IMR-90 (cell line): ENCODE measurements around the gene CLEC7A. TPM values are rescaled to one million over a fixed set of nuclear protein-coding genes. Genes with fewer than 3 reads are reported as not detected.

Source experiments
- ATAC-seq: fragments of 200-7000 bp; cut with Tn5 transposase; 2 replicates; pipeline ENCODE4 v1.9.1; 2020; ENCODE audit warnings: low read depth, mild to moderate bottlenecking, moderate library complexity
- BruUV-seq: library from RNA; stranded (reverse); fragments of 400-500 nt; replicated peaks from 2 replicates; lab custom pipeline; 2021; lab: Mats Ljungman, UMichigan
- CTCF ChIA-PET: fragments of 300-600 bp; formaldehyde crosslinking; extraction: SDS; loops from one replicate; lab custom pipeline; 2021; ENCODE audit warnings: antibody characterized with exemption; lab: Yijun Ruan, JAX
- POLR2A ChIA-PET: fragments of 300-600 bp; sonication (Branson Sonifier 250); formaldehyde crosslinking; loops from one replicate; lab custom pipeline; 2022; ENCODE audit warnings: antibody characterized with exemption; ENCODE audit not compliant: unreplicated experiment; lab: Charles Lee
- DNase-seq: peaks from one replicate; pipeline ENCODE4 v3.0.0; 2013
- H2AFZ ChIP-seq: replicated peaks from 2 replicates; pipeline ENCODE3; 2013; ENCODE audit warnings: low read length, mild to moderate bottlenecking; ENCODE audit not compliant: poor library complexity
- H2AK5ac ChIP-seq: 2 replicates; pipeline ENCODE4 v1.6.1; 2013; ENCODE audit warnings: low read depth, low read length, inconsistent platforms
- H2AK9ac ChIP-seq: replicated peaks from 2 replicates; pipeline ENCODE3; 2013; ENCODE audit warnings: mild to moderate bottlenecking, low read depth, low read length, moderate library complexity; ENCODE audit not compliant: poor library complexity
- H2BK120ac ChIP-seq: 2 replicates; pipeline ENCODE4 v1.6.1; 2013; ENCODE audit warnings: low read depth, low read length, inconsistent platforms
- H2BK15ac ChIP-seq: 3 replicates; pipeline ENCODE4 v1.6.1; 2013; ENCODE audit warnings: low read depth, low read length, inconsistent platforms
- H2BK20ac ChIP-seq: 2 replicates; pipeline ENCODE4 v1.6.1; 2013; ENCODE audit warnings: low read depth, mild to moderate bottlenecking, inconsistent platforms, low read length, moderate library complexity
- H2BK5ac ChIP-seq: 2 replicates; pipeline ENCODE4 v1.6.1; 2013; ENCODE audit warnings: mild to moderate bottlenecking, low read depth, low read length, inconsistent platforms; ENCODE audit not compliant: poor library complexity, severe bottlenecking
- H3K14ac ChIP-seq: replicated peaks from 2 replicates; pipeline ENCODE4 v1.6.1; 2013; ENCODE audit warnings: low read depth, low read length, inconsistent platforms
- H3K18ac ChIP-seq: 2 replicates; pipeline ENCODE4 v1.6.1; 2013; ENCODE audit warnings: low read depth, low read length, control low read depth
- H3K23ac ChIP-seq: 2 replicates; pipeline ENCODE4 v1.6.1; 2013; ENCODE audit warnings: low read depth, low read length, inconsistent platforms
- H3K27ac ChIP-seq: 2 replicates; pipeline ENCODE4 v1.5.1; 2013; ENCODE audit warnings: mild to moderate bottlenecking, control low read depth, low read length; ENCODE audit not compliant: insufficient read depth
- H3K27me3 ChIP-seq: 2 replicates; pipeline ENCODE4 v1.6.1; 2013; ENCODE audit warnings: low read length; ENCODE audit not compliant: control insufficient read depth, insufficient read depth
- H3K36me3 ChIP-seq: 2 replicates; pipeline ENCODE4 v1.6.1; 2013; ENCODE audit warnings: low read length, mixed read lengths; ENCODE audit not compliant: control insufficient read depth, insufficient read depth
- H3K4ac ChIP-seq: 2 replicates; pipeline ENCODE4 v1.6.1; 2013; ENCODE audit warnings: low read depth, low read length, inconsistent platforms
- H3K4me1 ChIP-seq: 2 replicates; pipeline ENCODE4 v1.6.1; 2013; ENCODE audit warnings: low read length, mixed read lengths; ENCODE audit not compliant: control insufficient read depth, insufficient read depth
- H3K4me2 ChIP-seq: 2 replicates; pipeline ENCODE4 v1.6.1; 2013; ENCODE audit warnings: low read depth, mild to moderate bottlenecking, control low read depth, low read length, moderate library complexity
- H3K4me3 ChIP-seq: 2 replicates; pipeline ENCODE4 v1.5.1; 2013; ENCODE audit warnings: low read depth, mild to moderate bottlenecking, control low read depth, low read length, moderate library complexity; ENCODE audit not compliant: insufficient read depth
- H3K56ac ChIP-seq: 2 replicates; pipeline ENCODE4 v1.6.1; 2013; ENCODE audit warnings: low read length, inconsistent platforms; ENCODE audit not compliant: insufficient read depth; ENCODE audit errors: extremely low read depth
- H3K79me1 ChIP-seq, 2 experiments: 2 replicates each; pipeline ENCODE4 v1.6.1; 2013; ENCODE audit warnings: low read length in 2 of 2, inconsistent platforms in 1 of 2, low read depth in 1 of 2
- H3K9ac ChIP-seq: 2 replicates; pipeline ENCODE4 v1.6.1; 2013; ENCODE audit warnings: low read depth, low read length, control low read depth
- H3K9me1 ChIP-seq: 2 replicates; pipeline ENCODE4 v1.6.1; 2013; ENCODE audit warnings: low read length, inconsistent platforms; ENCODE audit not compliant: insufficient read depth
- H3K9me3 ChIP-seq: 2 replicates; pipeline ENCODE4 v1.6.1; 2013; ENCODE audit warnings: low read length; ENCODE audit not compliant: control insufficient read depth, insufficient read depth
- H4K20me1 ChIP-seq: 2 replicates; pipeline ENCODE4 v1.6.1; 2013; ENCODE audit warnings: low read length, inconsistent platforms; ENCODE audit not compliant: insufficient read depth
- H4K5ac ChIP-seq: 2 replicates; pipeline ENCODE4 v1.6.1; 2013; ENCODE audit warnings: mild to moderate bottlenecking, low read depth, low read length, control low read depth
- H4K8ac ChIP-seq, 2 experiments: 2 replicates each; pipeline ENCODE4 v1.6.1; 2013; ENCODE audit warnings: low read depth in 2 of 2, low read length in 2 of 2, control low read depth in 1 of 2, inconsistent platforms in 1 of 2
- H4K91ac ChIP-seq: 2 replicates; pipeline ENCODE4 v1.6.1; 2013; ENCODE audit warnings: low read depth, low read length, inconsistent platforms; ENCODE audit not compliant: insufficient read depth
- BHLHE40 ChIP-seq: fragments of 150-350 bp; IDR thresholded peaks from 2 replicates; pipeline ENCODE4 v1.6.1; 2016; ENCODE audit warnings: mild to moderate bottlenecking, low read depth, low read length
- CEBPB ChIP-seq: IDR thresholded peaks from 2 replicates; pipeline ENCODE4 v1.6.1; 2012; ENCODE audit warnings: low read depth, low read length, improper control_type of control experiment
- CHD1 ChIP-seq: IDR thresholded peaks from 2 replicates; pipeline ENCODE4 v1.6.1; 2012; ENCODE audit warnings: low read depth, low read length, improper control_type of control experiment
- FOS ChIP-seq: fragments of 150-350 bp; IDR thresholded peaks from 2 replicates; pipeline ENCODE4 v1.6.1; 2016; ENCODE audit warnings: low read depth, low read length
- MAFK ChIP-seq: IDR thresholded peaks from 2 replicates; pipeline ENCODE4 v1.6.1; 2012; ENCODE audit warnings: low read depth, low read length, improper control_type of control experiment
- MAZ ChIP-seq: IDR thresholded peaks from 2 replicates; pipeline ENCODE4 v1.6.1; 2012; ENCODE audit warnings: low read depth, mild to moderate bottlenecking, low read length, improper control_type of control experiment, moderate library complexity, borderline replicate concordance
- NFE2L2 ChIP-seq: fragments of 150-350 bp; IDR thresholded peaks from 2 replicates; pipeline ENCODE4 v1.6.1; 2016; ENCODE audit warnings: low read depth, mild to moderate bottlenecking, low read length
- POLR2A ChIP-seq: IDR thresholded peaks from 2 replicates; pipeline ENCODE4 v1.6.1; 2012; ENCODE audit warnings: mild to moderate bottlenecking, low read depth, low read length
- RAD21 ChIP-seq: IDR thresholded peaks from 2 replicates; pipeline ENCODE4 v1.6.1; 2012; ENCODE audit warnings: low read length, improper control_type of control experiment
- RCOR1 ChIP-seq: IDR thresholded peaks from 2 replicates; pipeline ENCODE4 v1.6.1; 2012; ENCODE audit warnings: mild to moderate bottlenecking, low read length, improper control_type of control experiment; ENCODE audit not compliant: insufficient replicate concordance
- RFX5 ChIP-seq: IDR thresholded peaks from 2 replicates; pipeline ENCODE4 v1.8.0; 2012; ENCODE audit warnings: low read depth, mild to moderate bottlenecking, low read length, moderate library complexity
- SMC3 ChIP-seq: fragments of 150-350 bp; IDR thresholded peaks from 2 replicates; pipeline ENCODE4 v1.6.1; 2016; ENCODE audit warnings: low read depth, mild to moderate bottlenecking, antibody characterized with exemption, low read length, moderate library complexity
- USF2 ChIP-seq: fragments of 150-350 bp; IDR thresholded peaks from 2 replicates; pipeline ENCODE4 v1.6.1; 2017; ENCODE audit warnings: mild to moderate bottlenecking, antibody characterized with exemption, low read length, low read depth
- WGBS, 2 experiments: methylation state at CpG; one replicate each; pipeline versions ENCODE4 v1.1.5 to v1.1.7; 2013; ENCODE audit warnings: missing lambda C conversion rate in 2 of 2; ENCODE audit not compliant: insufficient read length in 1 of 2; ENCODE audit errors: extremely low coverage in 2 of 2; 5-methylcytosine and 5-hydroxymethylcytosine counted together
- dilution Hi-C: fragments of 300-500 bp; cut with HindIII; formaldehyde crosslinking; loops from one replicate; pipeline ENCODE4 v1.14.3; 2018; ENCODE audit warnings: low sequenced_read_pairs; ENCODE audit not compliant: unreplicated experiment
- in situ Hi-C: fragments of 300-500 bp; cut with MboI; formaldehyde crosslinking; loops from 3 replicates; pipeline ENCODE4 v1.14.3; 2019; ENCODE audit warnings: low sequenced_read_pairs, inconsistent platforms, mixed read lengths
- intact Hi-C: fragments of 100-400 bp; cut with micrococcal nuclease; formaldehyde crosslinking; loops from 2 replicates; pipeline ENCODE4 v1.10.0; 2022
- polyA plus RNA-seq, 3 experiments: library from polyadenylated mRNA; depleted of rRNA; stranded (reverse); fragments of >200 nt; gene quantifications; 2 replicates each; pipeline ENCODE4 v1.2.3, GENCODE V29; 2012; ENCODE audit warnings: low replicate concordance in 1 of 3
- total RNA-seq: library from RNA; depleted of rRNA; stranded (reverse); fragments of >200 nt; gene quantifications from 2 replicates; pipeline ENCODE4 v1.2.3, GENCODE V29; 2012
- TF ChIP-seq, protein P1 (sequence below): conservative IDR thresholded peaks from 2 replicates; pipeline ENCODE4 v1.5.1; 2012; ENCODE audit warnings: mild to moderate bottlenecking, low read depth, low read length, improper control_type of control experiment
- TF ChIP-seq, protein P2 (sequence below): fragments of 150-350 bp; IDR thresholded peaks from 2 replicates; pipeline ENCODE4 v1.6.1; 2016; ENCODE audit warnings: low read depth, mild to moderate bottlenecking, low read length, moderate library complexity, borderline replicate concordance

The CLEC7A gene
- total and polyA plus RNA-seq, 2 of the 4 experiments (the other 2 are of a cell fraction): not detected

- H2BK5ac ChIP-seq: no peak overlapping the region
- no peak overlapping the region for H4K8ac ChIP-seq
- in situ Hi-C loops (no loop called here), dilution Hi-C loops (no loop called here), intact Hi-C loops (no loop called here)
- no peak overlapping the region for H4K5ac ChIP-seq
- no peak overlapping the region for H4K91ac ChIP-seq
- TF ChIP-seq MAFK (no peak), NFE2L2 (no peak), RAD21 (no peak), BHLHE40 (no peak), SMC3 (no peak), POLR2A (no peak), USF2 (no peak), CEBPB (no peak), MAZ (no peak), CHD1 (no peak), RCOR1 (no peak), RFX5 (no peak), FOS (no peak)
- TF ChIP-seq, protein P1, sequence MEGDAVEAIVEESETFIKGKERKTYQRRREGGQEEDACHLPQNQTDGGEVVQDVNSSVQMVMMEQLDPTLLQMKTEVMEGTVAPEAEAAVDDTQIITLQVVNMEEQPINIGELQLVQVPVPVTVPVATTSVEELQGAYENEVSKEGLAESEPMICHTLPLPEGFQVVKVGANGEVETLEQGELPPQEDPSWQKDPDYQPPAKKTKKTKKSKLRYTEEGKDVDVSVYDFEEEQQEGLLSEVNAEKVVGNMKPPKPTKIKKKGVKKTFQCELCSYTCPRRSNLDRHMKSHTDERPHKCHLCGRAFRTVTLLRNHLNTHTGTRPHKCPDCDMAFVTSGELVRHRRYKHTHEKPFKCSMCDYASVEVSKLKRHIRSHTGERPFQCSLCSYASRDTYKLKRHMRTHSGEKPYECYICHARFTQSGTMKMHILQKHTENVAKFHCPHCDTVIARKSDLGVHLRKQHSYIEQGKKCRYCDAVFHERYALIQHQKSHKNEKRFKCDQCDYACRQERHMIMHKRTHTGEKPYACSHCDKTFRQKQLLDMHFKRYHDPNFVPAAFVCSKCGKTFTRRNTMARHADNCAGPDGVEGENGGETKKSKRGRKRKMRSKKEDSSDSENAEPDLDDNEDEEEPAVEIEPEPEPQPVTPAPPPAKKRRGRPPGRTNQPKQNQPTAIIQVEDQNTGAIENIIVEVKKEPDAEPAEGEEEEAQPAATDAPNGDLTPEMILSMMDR: no peak
- TF ChIP-seq, protein P2, sequence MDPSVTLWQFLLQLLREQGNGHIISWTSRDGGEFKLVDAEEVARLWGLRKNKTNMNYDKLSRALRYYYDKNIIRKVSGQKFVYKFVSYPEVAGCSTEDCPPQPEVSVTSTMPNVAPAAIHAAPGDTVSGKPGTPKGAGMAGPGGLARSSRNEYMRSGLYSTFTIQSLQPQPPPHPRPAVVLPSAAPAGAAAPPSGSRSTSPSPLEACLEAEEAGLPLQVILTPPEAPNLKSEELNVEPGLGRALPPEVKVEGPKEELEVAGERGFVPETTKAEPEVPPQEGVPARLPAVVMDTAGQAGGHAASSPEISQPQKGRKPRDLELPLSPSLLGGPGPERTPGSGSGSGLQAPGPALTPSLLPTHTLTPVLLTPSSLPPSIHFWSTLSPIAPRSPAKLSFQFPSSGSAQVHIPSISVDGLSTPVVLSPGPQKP: no peak
- no TSS peak for BruUV-seq
- no peak overlapping the region for H3K27ac ChIP-seq
- no peaks in the 10 kb centered on the region; the same call in 1 of the 2 replicates for H3K27me3 ChIP-seq
- ChIA-PET POLR2A (no interaction called here), CTCF (no interaction called here)
- no peak overlapping the region for H3K9ac ChIP-seq
- H2BK15ac ChIP-seq: no peak overlapping the region
- no peak overlapping the region for H3K14ac ChIP-seq
- no peaks in the 10 kb centered on the region for H3K79me1 ChIP-seq
- no peak overlapping the region for H3K23ac ChIP-seq
- DNase-seq (no peak), ATAC-seq (no peak)
- no peak overlapping the region for H3K4me2 ChIP-seq
- no peak overlapping the region for H2AK9ac ChIP-seq
- H3K9me1 ChIP-seq: no peaks in the 10 kb centered on the region
- H2AFZ ChIP-seq: no peak overlapping the region
- peaks cover 3% of the 10 kb centered on the region for H3K9me3 ChIP-seq
- no peak overlapping the region for H2AK5ac ChIP-seq
- no peak overlapping the region for H2BK20ac ChIP-seq
- no peak overlapping the region for H3K56ac ChIP-seq
- H3K4me3 ChIP-seq: no peak overlapping the region
- no peak overlapping the region for H3K4ac ChIP-seq
- no peak overlapping the region for H3K18ac ChIP-seq
- no peaks in the 10 kb centered on the region for H3K36me3 ChIP-seq
- no peaks in the 10 kb centered on the region for H3K4me1 ChIP-seq
- 65% methylated on average over 2 of the region's 5 CpGs; no CpG with 5 or more reads in 1 of the 2 experiments for WGBS, 2 experiments
- H2BK120ac ChIP-seq: no peak overlapping the region
- H4K20me1 ChIP-seq: no peaks in the 10 kb centered on the region
Measured at GRCh38 chr12:10082117-10082874, 47.7 kb downstream of the CLEC7A start.
